ENCODE data around the gene LRRC31.
A peak's percentile ranks its signal among the peaks of the same experiment; 100 is the strongest.

The LRRC31 gene

DNA sequence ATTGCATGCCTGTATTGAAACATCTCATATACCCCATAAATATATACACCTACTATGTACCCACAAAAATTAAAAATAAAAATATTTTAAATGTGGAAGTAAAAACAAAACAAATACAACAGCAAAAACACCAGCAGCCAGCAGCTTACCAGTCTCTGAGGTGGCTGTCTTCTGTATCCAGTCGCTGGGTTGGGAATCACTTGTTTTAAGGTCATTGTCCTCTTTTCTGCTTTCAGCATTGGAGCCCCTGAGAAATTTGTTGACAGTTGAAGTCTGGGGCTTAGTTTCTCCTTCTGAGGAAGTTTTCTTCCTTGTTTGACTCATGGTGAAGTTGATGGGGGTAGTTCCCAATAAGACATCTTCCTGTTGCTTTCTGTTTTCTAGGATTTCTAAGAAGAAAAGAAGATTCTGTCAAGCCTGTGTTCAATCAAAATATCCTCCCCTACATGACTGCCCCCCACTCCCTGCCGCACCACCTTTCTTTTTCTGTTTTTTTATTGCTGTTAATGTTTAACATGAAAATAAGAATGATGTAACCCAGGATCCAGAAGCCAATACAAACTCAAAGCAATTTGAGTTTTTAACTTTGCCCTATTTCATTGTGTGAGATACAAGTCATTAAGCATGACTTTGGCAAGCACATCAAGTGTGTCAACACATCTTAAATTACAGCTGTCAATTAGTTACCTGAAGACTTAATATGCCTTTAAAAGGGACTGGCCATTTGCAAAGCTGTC lies at the start of gene LRRC31:
Gene LRRC31 (minus strand): TSS at position 452 of the 737 bp plus-strand sequence. CDS start 128 bp downstream, at position 324.
- no peak for DNase-seq

GRCh38 chr3:169914321-169914720 lies 44.6 kb upstream of the LRRC31 start:
- no peak for DNase-seq

GRCh38 chr3:169913323-169913722 lies 43.6 kb upstream of the LRRC31 start:
- DNase-seq, result no peak

DNA sequence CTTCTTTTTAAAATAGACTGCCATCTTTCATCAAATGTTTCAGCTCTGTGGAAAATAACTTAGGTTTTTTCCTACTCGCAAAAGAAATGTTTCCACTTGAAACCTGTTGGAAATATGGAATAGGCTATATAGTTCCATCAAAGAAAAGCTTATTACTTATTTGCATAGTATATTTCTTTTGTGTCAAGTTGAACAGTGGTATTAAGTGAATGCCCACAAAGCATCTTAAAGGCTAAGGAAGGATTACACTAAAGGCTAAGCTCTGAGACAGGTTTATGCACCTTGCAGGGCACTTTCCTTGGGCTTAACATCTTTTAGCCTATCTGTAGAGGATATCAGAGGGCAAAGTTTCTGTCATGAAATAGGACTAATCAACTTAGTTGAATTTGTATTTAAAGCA lies 41.5 kb upstream of the LRRC31 start, which contains the start of gene SAMD7:
Gene SAMD7 (plus strand): TSS at position 301 of the 400 bp plus-strand sequence. CDS start 7,927 bp downstream, outside the sequence.
- no peak for DNase-seq

- no peak for DNase-seq
These were observed 38.2 kb upstream of the LRRC31 start for GRCh38 chr3:169907944-169908343.

DNA sequence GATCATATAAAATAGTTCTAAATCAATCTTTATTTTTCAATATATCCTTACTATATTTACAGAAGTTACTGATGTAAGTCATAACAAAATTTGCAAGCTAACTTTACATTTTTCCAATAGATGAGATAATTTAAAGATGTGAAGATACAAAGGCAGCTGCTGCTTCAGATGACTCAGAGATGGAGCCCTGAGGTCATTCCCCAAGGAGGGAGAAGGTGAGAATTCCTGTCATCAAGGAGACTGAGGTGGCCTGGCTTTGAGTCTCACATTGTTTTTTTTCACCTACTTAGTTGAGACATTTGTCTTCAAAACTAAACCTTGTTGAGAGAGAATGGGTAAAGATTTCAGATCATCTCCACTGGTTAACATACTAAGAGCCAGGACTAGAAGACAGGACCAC lies 37.7 kb upstream of the LRRC31 start:
- DNase-seq, result no peak

DNA sequence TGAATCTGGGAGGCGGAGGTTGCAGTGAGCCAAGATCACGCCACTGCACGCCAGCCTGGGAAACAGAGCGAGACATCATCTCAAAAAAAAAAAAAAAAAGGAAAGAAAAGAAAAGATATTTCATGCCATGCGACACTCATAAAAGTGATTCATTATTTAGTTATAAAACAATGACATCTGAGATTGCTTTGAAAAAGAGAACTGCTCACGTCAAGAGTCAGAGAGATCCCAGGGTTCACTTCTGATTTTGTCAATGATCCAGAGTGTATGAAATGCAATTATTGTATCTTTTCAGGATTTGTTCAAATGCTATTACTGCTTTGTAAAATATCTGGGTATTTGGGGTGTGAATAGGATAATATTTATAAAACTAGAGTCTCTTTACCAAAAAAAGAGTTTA lies 35.7 kb upstream of the LRRC31 start:
- DNase-seq, result no peak

- DNase-seq, result no peak
These were observed 31.7 kb upstream of the LRRC31 start for GRCh38 chr3:169901453-169901852.

GRCh38 chr3:169897284-169897683 lies 27.5 kb upstream of the LRRC31 start:
- DNase-seq, result no peak

- no peak for DNase-seq
These were observed 25.3 kb upstream of the LRRC31 start for GRCh38 chr3:169895072-169895471.

GRCh38 chr3:169894110-169894509 lies 24.4 kb upstream of the LRRC31 start:
- no peak for DNase-seq

- DNase-seq, result no peak
These were observed 22.2 kb upstream of the LRRC31 start for GRCh38 chr3:169891886-169892285.

DNA sequence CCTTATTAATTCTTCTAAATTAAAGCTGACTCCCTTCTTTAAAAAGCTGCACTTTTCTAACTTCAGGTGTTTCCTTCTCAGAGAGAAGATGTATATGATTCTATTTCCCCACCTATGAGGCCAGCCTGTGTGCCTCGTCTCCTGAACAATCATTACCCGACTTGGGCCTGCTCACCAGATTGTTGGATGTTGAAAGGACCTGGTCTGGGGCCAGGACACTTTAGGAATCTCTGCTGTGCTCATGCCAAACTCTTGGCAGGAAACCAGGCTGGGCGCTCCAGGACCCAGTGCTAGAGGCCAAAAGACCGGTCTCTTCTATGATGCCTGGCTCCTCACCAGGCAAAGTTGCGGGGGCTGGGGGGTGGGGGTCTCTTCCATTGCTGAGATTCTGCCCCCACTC lies 16.9 kb upstream of the LRRC31 start:
- peak; percentile 36 for DNase-seq

DNA sequence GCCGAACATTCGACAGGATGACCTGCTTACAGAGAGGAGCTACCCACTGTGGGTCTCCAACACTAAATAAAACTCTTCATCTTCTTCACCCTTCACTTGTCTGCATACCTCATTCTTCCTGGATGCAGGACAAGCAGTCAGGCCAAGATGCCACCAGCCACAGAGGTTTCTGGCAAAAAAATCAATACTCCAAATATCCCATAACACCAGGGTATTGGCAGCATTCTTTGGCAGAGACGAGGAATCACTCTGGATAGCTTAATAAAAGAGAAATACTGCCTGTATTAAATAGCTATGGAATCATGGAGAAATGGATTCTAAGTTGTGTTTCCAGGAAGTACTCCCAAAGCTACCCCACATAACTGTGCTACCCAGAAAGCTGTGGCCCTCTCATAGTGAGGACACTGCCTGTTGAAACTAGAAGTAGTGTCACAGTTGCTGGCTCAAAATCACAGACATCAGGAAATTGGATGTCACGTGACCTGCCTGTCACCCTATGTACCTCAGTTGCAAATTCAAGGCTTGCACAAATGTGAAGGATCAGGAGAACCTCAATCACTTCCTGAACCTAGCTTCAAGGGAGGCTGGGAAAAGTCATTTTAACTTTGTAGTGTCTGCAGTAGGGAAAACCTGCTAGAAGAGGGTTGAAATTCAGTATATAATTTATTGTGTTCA lies 11.0 kb upstream of the LRRC31 start:
- DNase-seq, result no peak

GRCh38 chr3:169879845-169880575 lies 10.3 kb upstream of the LRRC31 start:
- DNase-seq, result peak; percentile 27

DNA sequence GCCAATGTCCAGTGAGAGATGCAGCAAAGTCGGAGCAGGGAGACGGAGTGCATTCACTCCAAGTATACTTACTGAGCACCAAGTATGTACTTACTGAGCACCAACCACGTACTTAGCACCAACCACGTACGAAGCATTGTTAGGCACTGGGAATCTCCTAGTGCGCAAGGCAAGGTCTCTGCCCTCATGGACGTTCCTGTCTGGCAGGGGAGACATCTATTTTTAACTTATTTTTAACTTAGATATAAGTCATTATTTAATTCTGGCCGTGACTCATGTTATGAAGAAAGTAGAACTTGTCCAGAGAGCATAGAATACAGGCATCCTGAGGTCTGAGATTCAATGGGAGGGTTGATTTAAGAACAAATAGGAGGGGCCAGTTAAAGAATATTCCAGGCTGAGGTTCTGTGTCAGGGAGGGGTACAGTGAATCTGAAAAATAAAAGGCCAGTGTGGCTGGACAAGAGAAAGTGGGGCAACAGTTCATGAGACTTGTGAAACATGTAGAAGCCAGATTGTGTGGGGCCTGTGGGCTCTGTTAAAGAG lies 9.3 kb upstream of the LRRC31 start:
- no peak for DNase-seq

GRCh38 chr3:169871129-169871886 lies 1.6 kb upstream of the LRRC31 start:
- no peak for DNase-seq

DNA sequence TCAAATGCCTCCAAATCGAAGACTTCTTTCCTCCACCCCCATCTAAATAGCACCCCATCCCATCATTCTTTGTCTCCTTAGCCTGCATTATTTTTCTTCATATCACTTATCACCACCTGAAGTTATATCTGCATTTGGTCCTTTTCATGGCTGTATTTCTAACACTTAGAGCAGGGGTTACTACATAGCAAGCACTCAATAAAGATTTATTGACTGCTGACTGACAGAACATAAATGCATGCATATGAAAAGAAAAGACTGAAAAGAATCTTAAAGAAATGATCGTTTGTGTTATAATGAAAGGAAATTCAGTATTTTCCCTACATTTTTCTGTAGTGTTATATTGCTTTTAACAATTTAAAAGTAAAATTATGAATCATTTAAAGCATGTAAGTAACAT lies 1.4 kb downstream of the LRRC31 start:
- DNase-seq, result no peak

DNA sequence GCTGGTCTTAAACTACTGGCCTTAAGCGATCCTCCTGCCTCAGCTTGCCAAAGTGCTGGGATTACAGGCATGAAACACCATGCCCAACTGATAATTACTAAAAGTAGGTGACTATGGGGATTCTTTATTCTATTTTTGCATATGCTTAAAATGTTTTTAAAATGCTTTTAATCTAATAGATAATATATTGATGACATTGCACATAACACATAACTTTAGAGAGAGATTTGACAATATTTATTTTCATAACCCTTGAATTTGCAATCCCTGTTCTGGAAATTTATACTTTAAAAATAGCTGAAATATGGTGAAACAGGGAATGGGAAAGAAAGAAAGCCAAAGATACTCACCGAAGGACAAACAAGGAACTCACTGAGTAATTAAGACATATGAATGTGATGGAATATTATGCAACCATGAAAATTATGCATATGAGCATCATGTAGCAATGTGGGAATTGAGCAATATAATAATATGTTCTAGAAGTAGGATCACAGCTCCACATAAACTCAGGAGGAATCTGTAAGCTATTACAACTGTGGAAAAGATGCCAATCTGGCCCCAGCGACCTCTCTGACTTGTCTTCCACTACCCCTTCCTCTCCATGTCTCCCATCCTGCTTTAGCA lies 2.0 kb downstream of the LRRC31 start:
- DNase-seq, result no peak

DNA sequence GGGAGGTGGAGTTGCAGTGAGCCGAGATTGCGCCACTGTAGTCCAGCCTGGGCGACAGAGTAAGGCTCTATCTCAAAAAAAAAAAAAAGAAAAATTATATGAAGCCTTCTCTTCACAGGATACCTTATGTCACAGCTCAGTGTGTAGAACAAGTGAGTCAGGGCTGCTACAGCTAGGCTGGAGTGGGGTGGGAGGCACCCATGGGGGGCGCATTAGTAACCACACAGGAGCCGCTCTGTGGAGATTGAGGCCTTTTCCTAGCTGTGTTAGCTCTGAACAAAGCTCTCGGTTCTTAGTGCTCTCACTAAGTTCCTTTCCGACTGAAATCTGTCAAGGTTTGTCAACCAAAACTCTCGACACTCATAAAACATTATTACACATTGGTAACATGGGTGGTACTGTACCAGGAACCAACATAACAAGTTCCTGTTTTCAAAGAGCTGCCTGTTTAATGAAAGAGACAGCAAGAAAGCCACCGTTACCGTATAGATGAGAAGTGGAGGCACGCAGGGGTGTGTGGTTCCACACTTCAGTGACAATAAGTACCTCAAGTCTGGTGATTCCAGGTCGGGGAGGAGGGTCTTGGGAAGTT lies 4.5 kb downstream of the LRRC31 start:
- no peak for DNase-seq

DNA sequence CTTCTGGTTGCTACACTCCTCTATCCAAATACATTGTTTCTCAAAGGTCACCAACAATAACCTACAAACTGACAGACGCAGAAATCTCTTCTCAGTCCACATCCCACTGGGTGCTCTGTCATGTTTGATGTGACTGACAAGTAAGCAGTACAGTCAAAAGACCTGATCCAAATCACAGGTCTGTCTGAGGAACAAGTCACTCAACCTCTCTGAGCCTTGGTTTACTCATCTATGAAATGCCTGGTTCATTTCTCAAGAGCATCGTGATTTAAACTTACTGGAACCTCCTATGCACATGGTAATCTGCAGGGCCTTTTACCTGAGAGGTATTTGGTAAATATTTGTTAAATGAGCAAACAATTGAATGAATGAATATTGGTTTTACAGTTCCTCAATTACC lies 5.5 kb downstream of the LRRC31 start:
- no peak for DNase-seq

- DNase-seq, result peak; percentile 44
These were observed 6.3 kb downstream of the LRRC31 start for GRCh38 chr3:169863458-169863899.
